OCI-M2 (cell line): Measurements from ENCODE around the gene LRRN3.

Source experiments
- DNase-seq: peaks from one replicate; lab custom pipeline; 2025; ENCODE audit not compliant: unreplicated experiment; lab: John Stamatoyannopoulos, UW

The LRRN3 gene

GRCh38 chr7:111162692-111163091 lies 71.8 kb downstream of the LRRN3 start:
- no peak for DNase-seq

- no peak for DNase-seq
Measured at GRCh38 chr7:111164442-111164841, 73.5 kb downstream of the LRRN3 start.

GRCh38 chr7:111168182-111168581 lies 77.3 kb downstream of the LRRN3 start:
- DNase-seq: no peak

GRCh38 chr7:111172564-111173257 lies 81.8 kb downstream of the LRRN3 start:
- DNase-seq: no peak

- no peak for DNase-seq
Measured at GRCh38 chr7:111173528-111173927, 82.6 kb downstream of the LRRN3 start.

- DNase-seq: no peak
Measured at GRCh38 chr7:111173990-111174389, 83.1 kb downstream of the LRRN3 start.

GRCh38 chr7:111174510-111174909 lies 83.6 kb downstream of the LRRN3 start:
- no peak for DNase-seq
